Mesothelial cell of epicardium (in vitro differentiated cells): ENCODE measurements around the gene PRUNE1. TPM values are rescaled to one million over a fixed set of nuclear protein-coding genes. Genes with fewer than 3 reads are reported as not detected.

Experiments used
- DNase-seq, 2 experiments: peaks; one replicate each; pipeline ENCODE4 v3.0.0; 2021; ENCODE audit warnings: low spot score in 2 of 2; ENCODE audit not compliant: unreplicated experiment in 2 of 2
- H3K27ac Mint-ChIP-seq: 2 replicates; pipeline ENCODE4 v1.8.0; 2021; ENCODE audit warnings: mixed read lengths
- H3K27me3 Mint-ChIP-seq: 2 replicates; pipeline ENCODE4 v1.8.0; 2021; ENCODE audit warnings: low read depth, mixed read lengths
- H3K36me3 Mint-ChIP-seq: 2 replicates; pipeline ENCODE4 v1.8.0; 2021; ENCODE audit warnings: mixed read lengths
- H3K4me1 Mint-ChIP-seq: 2 replicates; pipeline ENCODE4 v1.8.0; 2021; ENCODE audit warnings: mixed read lengths
- H3K4me3 Mint-ChIP-seq: 2 replicates; pipeline ENCODE4 v1.8.0; 2021; ENCODE audit warnings: mild to moderate bottlenecking, moderate library complexity, mixed read lengths
- H3K9me3 Mint-ChIP-seq: 2 replicates; pipeline ENCODE4 v1.8.0; 2021; ENCODE audit warnings: mixed read lengths
- total RNA-seq: library from RNA; stranded (reverse); gene quantifications from 3 replicates; pipeline ENCODE4 v1.2.1, GENCODE V29; 2021
- TF ChIP-seq, protein P1 (sequence below): fragments of 200-600 bp; sonication (generic); IDR thresholded peaks from one replicate; pipeline ENCODE4 v1.5.0; 2021; ENCODE audit warnings: antibody characterized with exemption; ENCODE audit not compliant: unreplicated experiment

Gene PRUNE1
- total RNA-seq, 1 donor from 2014 or later = 25.4 TPM

GRCh38 chr1:151060007-151060656 is 51.9 kb downstream of the PRUNE1 start, which contains the start of gene MLLT11:
Gene MLLT11, plus strand, starts transcription at chr1:151060397. Its CDS starts 6,828 bp downstream, at chr1:151067225.
- Mint-ChIP-seq H3K4me3 (peak within 1 kb of the TSS; percentile 96), H3K36me3 (peaks cover 7% of the 10 kb centered on the region), H3K9me3 (no peaks in the 10 kb centered on the region), H3K27me3 (no peaks in the 10 kb centered on the region), H3K27ac (peak within 1 kb of the TSS; percentile 98), H3K4me1 (peaks cover 56% of the 10 kb centered on the region)
- peak; percentile 49 to 74 for DNase-seq
- TF ChIP-seq, protein P1, sequence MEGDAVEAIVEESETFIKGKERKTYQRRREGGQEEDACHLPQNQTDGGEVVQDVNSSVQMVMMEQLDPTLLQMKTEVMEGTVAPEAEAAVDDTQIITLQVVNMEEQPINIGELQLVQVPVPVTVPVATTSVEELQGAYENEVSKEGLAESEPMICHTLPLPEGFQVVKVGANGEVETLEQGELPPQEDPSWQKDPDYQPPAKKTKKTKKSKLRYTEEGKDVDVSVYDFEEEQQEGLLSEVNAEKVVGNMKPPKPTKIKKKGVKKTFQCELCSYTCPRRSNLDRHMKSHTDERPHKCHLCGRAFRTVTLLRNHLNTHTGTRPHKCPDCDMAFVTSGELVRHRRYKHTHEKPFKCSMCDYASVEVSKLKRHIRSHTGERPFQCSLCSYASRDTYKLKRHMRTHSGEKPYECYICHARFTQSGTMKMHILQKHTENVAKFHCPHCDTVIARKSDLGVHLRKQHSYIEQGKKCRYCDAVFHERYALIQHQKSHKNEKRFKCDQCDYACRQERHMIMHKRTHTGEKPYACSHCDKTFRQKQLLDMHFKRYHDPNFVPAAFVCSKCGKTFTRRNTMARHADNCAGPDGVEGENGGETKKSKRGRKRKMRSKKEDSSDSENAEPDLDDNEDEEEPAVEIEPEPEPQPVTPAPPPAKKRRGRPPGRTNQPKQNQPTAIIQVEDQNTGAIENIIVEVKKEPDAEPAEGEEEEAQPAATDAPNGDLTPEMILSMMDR = no peak

- H3K27me3 Mint-ChIP-seq = no peaks in the 10 kb centered on the region
- peaks cover 56% of the 10 kb centered on the region for H3K4me1 Mint-ChIP-seq
- peak overlapping the region; percentile 96 for H3K4me3 Mint-ChIP-seq
- H3K9me3 Mint-ChIP-seq = no peaks in the 10 kb centered on the region
- TF ChIP-seq, protein P1 = no peak
- DNase-seq = no peak
- peak overlapping the region; percentile 98 for H3K27ac Mint-ChIP-seq
- H3K36me3 Mint-ChIP-seq = peaks cover 5% of the 10 kb centered on the region
Measured at GRCh38 chr1:151060657-151061421, 52.6 kb downstream of the PRUNE1 start.

- Mint-ChIP-seq H3K27me3 (no peaks in the 10 kb centered on the region), H3K9me3 (no peaks in the 10 kb centered on the region), H3K4me1 (peaks cover 48% of the 10 kb centered on the region), H3K36me3 (peaks cover 5% of the 10 kb centered on the region), H3K4me3 (peak overlapping the region; percentile 96), H3K27ac (peak overlapping the region; percentile 98)
- TF ChIP-seq, protein P1 = no peak
- DNase-seq = no peak
Measured at GRCh38 chr1:151061704-151062103, 53.5 kb downstream of the PRUNE1 start.

GRCh38 chr1:151062741-151063371 is 54.6 kb downstream of the PRUNE1 start:
- peaks cover 37% of the 10 kb centered on the region for H3K4me1 Mint-ChIP-seq
- H3K4me3 Mint-ChIP-seq = peak overlapping the region; percentile 96
- DNase-seq = no peak
- H3K27me3 Mint-ChIP-seq = no peaks in the 10 kb centered on the region
- TF ChIP-seq, protein P1 = no peak
- no peaks in the 10 kb centered on the region for H3K9me3 Mint-ChIP-seq
- H3K36me3 Mint-ChIP-seq = peaks cover 5% of the 10 kb centered on the region
- H3K27ac Mint-ChIP-seq = peak overlapping the region; percentile 98

DNA sequence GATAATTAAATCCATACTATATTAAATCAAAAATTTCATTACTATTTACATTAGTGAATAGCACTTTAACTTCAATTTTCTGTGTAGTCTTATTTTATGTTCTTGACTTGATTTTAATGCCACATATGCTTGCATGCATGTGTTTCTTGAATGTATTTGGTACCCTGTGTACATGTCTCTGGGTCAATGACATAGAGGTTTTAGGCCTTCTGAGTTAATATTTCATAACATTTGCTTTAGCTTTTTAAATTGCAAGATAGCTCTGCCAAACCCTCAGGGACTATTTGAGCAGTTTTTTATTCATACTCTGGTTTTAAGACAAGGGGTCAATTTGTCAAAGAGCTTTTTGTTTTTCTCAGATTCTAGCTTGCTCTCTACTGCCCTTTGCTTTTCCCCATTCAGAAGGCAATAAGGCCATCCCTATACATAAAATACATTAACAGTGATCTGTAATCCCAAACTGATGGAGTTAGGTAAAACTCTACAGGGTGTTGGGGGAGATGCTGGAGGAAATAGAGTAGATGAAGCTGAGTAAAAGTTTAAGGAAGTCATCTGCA is 56.9 kb downstream of the PRUNE1 start:
- Mint-ChIP-seq H3K27me3 (no peaks in the 10 kb centered on the region), H3K4me1 (peaks cover 33% of the 10 kb centered on the region), H3K36me3 (peaks cover 9% of the 10 kb centered on the region), H3K27ac (peak overlapping the region; percentile 25), H3K4me3 (no peak overlapping the region), H3K9me3 (no peaks in the 10 kb centered on the region)
- no peak for DNase-seq
- TF ChIP-seq, protein P1 = no peak
